Uterus (tissue), 4 donors: ENCODE data around the gene TPRG1. TPM values are rescaled to one million over a fixed set of nuclear protein-coding genes. Genes with fewer than 3 reads are reported as not detected.

ENCODE experiments used
- DNase-seq, 2 donors: peaks; one replicate each; pipeline ENCODE4 v3.0.0-alpha.2; 2019 to 2020
- H3K27ac ChIP-seq, 2 donors: fragments of 200-600 bp; sonication (generic); 1 replicate in 1 of 2; 2 replicates in 1 of 2; pipeline ENCODE4 v1.5.1; 2016 to 2018
- H3K27me3 ChIP-seq, 2 donors: fragments of 200-600 bp; sonication (generic); one replicate each; pipeline ENCODE4 v1.5.1; 2018 to 2019; ENCODE audit warnings: control low read depth in 1 of 2
- H3K36me3 ChIP-seq, 2 donors: fragments of 200-600 bp; sonication (generic); one replicate each; pipeline ENCODE4 v1.5.1; 2019; ENCODE audit warnings: control low read depth in 1 of 2
- H3K4me1 ChIP-seq, 2 donors: fragments of 200-600 bp; sonication (generic); one replicate each; pipeline ENCODE4 v1.5.1; 2018 to 2019; ENCODE audit warnings: control low read depth in 1 of 2
- H3K4me3 ChIP-seq, 2 donors: fragments of 200-600 bp; sonication (generic); 1 replicate in 1 of 2; 2 replicates in 1 of 2; pipeline ENCODE4 v1.5.1; 2018 to 2019; ENCODE audit warnings: mild to moderate bottlenecking in 1 of 2
- H3K9me3 ChIP-seq, 2 donors: fragments of 200-600 bp; sonication (generic); one replicate each; pipeline ENCODE4 v1.5.1; 2019; ENCODE audit warnings: control low read depth in 1 of 2
- POLR2A ChIP-seq, 2 donors: fragments of 450-650 bp; IDR thresholded peaks; one replicate each; pipeline ENCODE4 v1.6.1; 2016; ENCODE audit warnings: antibody characterized with exemption in 2 of 2, mild to moderate bottlenecking in 1 of 2, moderate library complexity in 1 of 2
- intact Hi-C: fragments of 100-400 bp; cut with DNase I; formaldehyde crosslinking; loops from one replicate; pipeline ENCODE4 v1.15.1; 2023; ENCODE audit warnings: low total_unique reads
- total RNA-seq, 4 donors: library from RNA; depleted of rRNA in 3 of 4; stranded (reverse); fragments of >200 nt in 3 of 4; gene quantifications; one replicate each; pipeline versions ENCODE4 v1.1.0 to v1.2.4, GENCODE V29; 2014 to 2023
- TF ChIP-seq, protein P1 (sequence below), 4 experiments: fragments of 200-600 bp in 2 of 4; fragments of 450-650 bp in 2 of 4; sonication (generic) in 2 of 4; IDR thresholded peaks; one replicate each; pipeline ENCODE4 v1.5.1; 2016 to 2019; ENCODE audit warnings: antibody characterized with exemption in 4 of 4, mild to moderate bottlenecking in 2 of 4, moderate library complexity in 1 of 4
- donor health status: DM: yes; HTN: yes; CAD: no.

The TPRG1 gene
- total RNA-seq, 4 donors from 2014 or later, result 7.7 to 29.4 (median 8.3) TPM

DNA sequence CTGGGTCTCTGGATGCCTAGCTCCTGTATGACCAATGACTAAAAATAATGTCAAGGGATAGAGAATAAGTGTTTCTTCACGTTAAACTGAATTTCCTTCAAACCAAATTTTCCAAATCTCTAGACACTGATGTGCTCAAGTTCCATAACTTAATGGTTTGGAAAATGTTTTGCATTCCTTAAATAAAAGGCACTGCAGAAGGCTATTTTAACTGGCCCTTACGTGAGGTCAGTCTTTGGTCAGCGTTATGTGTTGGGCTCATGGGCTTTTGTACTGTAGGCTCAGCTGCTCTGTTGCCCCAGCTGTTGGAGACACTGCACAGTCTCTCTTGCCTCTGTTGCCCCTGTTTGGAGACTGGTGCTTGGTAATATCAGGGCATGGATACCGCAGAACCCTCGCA is 188.5 kb downstream of the TPRG1 start:
- no peak overlapping the region for H3K27ac ChIP-seq
- no peaks in the 10 kb centered on the region for H3K27me3 ChIP-seq
- DNase-seq, result no peak
- no peaks in the 10 kb centered on the region for H3K36me3 ChIP-seq
- no peak overlapping the region for H3K4me3 ChIP-seq
- intact Hi-C loops, result no loop called here
- H3K9me3 ChIP-seq, result no peaks in the 10 kb centered on the region
- peaks cover 0 to 9% of the 10 kb centered on the region in 2 donors for H3K4me1 ChIP-seq
- no peak for TF ChIP-seq POLR2A (IDR thresholded peaks at IDR 0.05)
- TF ChIP-seq, protein P1, sequence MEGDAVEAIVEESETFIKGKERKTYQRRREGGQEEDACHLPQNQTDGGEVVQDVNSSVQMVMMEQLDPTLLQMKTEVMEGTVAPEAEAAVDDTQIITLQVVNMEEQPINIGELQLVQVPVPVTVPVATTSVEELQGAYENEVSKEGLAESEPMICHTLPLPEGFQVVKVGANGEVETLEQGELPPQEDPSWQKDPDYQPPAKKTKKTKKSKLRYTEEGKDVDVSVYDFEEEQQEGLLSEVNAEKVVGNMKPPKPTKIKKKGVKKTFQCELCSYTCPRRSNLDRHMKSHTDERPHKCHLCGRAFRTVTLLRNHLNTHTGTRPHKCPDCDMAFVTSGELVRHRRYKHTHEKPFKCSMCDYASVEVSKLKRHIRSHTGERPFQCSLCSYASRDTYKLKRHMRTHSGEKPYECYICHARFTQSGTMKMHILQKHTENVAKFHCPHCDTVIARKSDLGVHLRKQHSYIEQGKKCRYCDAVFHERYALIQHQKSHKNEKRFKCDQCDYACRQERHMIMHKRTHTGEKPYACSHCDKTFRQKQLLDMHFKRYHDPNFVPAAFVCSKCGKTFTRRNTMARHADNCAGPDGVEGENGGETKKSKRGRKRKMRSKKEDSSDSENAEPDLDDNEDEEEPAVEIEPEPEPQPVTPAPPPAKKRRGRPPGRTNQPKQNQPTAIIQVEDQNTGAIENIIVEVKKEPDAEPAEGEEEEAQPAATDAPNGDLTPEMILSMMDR (IDR thresholded peaks at IDR 0.05), result no peak

DNA sequence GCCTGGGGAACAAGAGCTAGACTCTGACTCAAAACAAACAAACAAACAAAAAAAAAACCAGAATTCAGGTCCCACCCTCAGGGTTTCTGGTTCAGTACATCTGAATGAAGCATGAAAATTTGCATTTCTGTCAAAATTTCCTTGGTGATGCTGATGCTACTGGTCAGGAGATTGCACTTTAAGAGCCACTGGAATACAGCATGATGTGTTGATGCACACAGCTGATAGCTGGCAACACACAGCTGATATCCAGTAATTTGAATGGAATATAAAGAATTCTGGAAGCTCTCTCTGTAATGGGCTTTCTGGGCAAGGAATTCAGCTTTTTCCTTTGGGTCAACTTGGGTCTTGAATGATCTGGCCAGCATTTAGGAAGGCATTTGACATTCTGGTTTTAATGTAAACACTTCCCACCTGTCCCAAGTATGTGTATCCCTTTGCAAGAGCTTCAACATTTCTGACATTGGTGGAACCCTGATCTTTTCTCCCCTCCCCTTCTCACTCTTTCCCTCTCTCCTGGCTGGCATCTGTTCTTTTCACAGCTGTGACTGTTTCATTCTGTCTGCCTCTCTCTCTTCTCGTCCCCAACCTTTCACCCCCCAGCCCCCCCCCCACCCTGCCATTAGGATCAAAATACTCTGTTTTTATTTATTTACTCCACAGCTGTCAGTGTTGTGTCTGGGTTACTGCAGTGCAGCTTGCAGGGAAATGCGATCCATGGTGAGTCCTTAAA is 189.5 kb downstream of the TPRG1 start:
- TF ChIP-seq, protein P1 (IDR thresholded peaks at IDR 0.05), result no peak
- no peak for TF ChIP-seq POLR2A (IDR thresholded peaks at IDR 0.05)
- Histone ChIP-seq H3K27me3 (no peaks in the 10 kb centered on the region), H3K9me3 (no peaks in the 10 kb centered on the region), H3K4me1 (no peaks in the 10 kb centered on the region), H3K27ac (no peak overlapping the region), H3K36me3 (no peaks in the 10 kb centered on the region), H3K4me3 (no peak overlapping the region)
- intact Hi-C loops, result no loop called here
- no peak for DNase-seq

DNA sequence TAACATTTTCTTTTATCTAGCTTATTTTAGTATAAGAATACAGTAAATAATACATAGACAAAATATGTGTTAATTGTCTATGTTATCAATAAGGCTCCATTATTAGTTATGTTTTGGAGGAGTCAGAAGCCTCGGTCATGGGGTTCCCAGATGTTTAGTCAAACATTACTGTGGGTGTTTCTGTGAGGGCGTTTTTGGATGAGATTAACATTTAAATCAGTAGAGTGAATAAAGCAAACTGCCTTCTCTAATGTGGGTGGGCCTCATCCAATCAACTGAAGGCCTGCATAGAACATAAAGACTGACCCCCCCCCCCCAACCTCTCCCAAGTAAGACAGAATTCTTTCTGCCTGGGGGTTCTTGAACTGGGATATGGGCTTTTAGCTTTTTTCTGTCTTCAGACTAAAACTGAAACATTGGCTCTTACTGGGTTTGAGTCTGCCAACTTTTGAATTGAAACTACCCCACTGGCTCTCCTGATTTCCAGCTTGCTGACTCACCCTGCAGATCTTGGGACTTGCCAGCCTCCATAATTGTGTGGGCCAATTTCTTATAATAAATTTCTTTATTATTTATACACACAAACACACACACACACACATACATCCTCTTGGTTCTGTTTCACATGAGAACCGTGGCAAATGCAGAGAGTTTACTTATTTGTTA is 192.0 kb downstream of the TPRG1 start:
- no peak overlapping the region for H3K4me3 ChIP-seq
- H3K27me3 ChIP-seq, result no peaks in the 10 kb centered on the region
- no peak for DNase-seq
- TF ChIP-seq POLR2A (IDR thresholded peaks at IDR 0.05), result no peak
- TF ChIP-seq, protein P1 (IDR thresholded peaks at IDR 0.05), result no peak
- no peak overlapping the region for H3K27ac ChIP-seq
- H3K36me3 ChIP-seq, result no peaks in the 10 kb centered on the region
- intact Hi-C loops, result no loop called here
- no peaks in the 10 kb centered on the region for H3K4me1 ChIP-seq
- H3K9me3 ChIP-seq, result no peaks in the 10 kb centered on the region

DNA sequence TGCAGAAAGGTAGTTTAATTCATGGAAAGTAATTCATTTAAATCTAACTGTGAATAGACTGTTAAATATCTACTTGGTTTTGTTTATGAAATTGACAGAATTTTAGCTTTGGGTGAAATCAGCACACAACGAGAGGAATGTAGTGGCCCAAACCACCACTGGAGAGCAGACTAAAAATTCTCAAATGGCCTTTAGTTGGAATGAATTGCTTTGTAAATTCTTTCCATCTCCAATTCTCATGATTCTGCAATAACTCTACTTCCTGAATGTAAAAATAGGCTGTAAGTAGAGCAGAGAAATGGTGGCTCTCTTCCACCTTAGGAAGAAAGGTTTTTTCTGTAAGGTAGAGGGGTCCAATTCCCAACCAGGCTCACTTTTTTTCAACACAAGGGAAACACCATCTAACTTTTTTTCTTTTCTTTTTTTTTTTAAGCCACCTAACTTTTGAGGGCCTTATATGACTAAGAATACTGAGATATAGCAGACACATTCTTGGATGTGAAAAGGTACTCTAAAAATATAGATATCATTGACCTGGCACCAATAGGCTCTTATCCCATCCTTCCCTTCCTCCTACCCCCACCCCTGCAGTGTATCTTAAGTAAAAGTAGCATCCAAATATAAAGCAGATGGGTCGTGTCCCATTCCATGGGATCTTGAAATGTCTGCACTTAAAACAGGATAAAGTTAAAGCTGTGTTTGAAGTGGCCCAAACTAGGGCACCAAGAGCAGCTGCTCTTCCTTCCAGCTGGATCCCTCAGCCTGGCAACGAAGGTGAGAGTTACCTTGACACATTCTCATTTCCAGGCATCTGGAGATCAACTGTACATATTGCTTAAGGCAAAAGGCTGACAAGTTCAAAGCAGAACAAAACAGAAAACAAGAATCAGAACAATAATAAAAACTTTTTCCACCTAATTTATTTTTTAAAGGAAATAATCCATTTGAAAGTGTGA is 194.1 kb downstream of the TPRG1 start:
- Histone ChIP-seq H3K4me1 (no peaks in the 10 kb centered on the region), H3K27ac (no peak overlapping the region), H3K27me3 (no peaks in the 10 kb centered on the region), H3K36me3 (no peaks in the 10 kb centered on the region), H3K4me3 (no peak overlapping the region), H3K9me3 (no peaks in the 10 kb centered on the region)
- intact Hi-C loops, result no loop called here
- TF ChIP-seq POLR2A (IDR thresholded peaks at IDR 0.05), result no peak
- TF ChIP-seq, protein P1 (IDR thresholded peaks at IDR 0.05), result no peak
- DNase-seq, result no peak
